Neural progenitor cell (in vitro differentiated cells): ENCODE data around the gene SCLT1.

Experiments used
- CTCF ChIP-seq: fragments of 200-600 bp; sonication (generic); IDR thresholded peaks from 2 replicates; pipeline ENCODE4 v1.5.1; 2017; ENCODE audit warnings: antibody characterized with exemption, mild to moderate bottlenecking
- EZH2 ChIP-seq: fragments of 200-600 bp; sonication (generic); IDR thresholded peaks from 2 replicates; pipeline ENCODE4 v1.6.1; 2017; ENCODE audit warnings: antibody characterized with exemption, mild to moderate bottlenecking, moderate library complexity
- EZH2phosphoT487 ChIP-seq: fragments of 200-600 bp; sonication (generic); IDR thresholded peaks from 2 replicates; pipeline ENCODE4 v1.6.1; 2017; ENCODE audit warnings: antibody characterized with exemption

- TF ChIP-seq CTCF (no peak), EZH2 (no peak), EZH2phosphoT487 (no peak)
Observed at GRCh38 chr4:128974136-128974581, 119.2 kb downstream of the SCLT1 start.
